ENCODE results near the gene CASR. TPM values are rescaled to one million over a fixed set of nuclear protein-coding genes. Genes with fewer than 3 reads are reported as not detected.

Gene CASR
- total RNA-seq, 2 experiments from 2014 or later, result 0.14 to 0.19 TPM

GRCh38 chr3:122299872-122300460 is 116.5 kb downstream of the CASR start:
- CTCF ChIA-PET, result interaction anchor here (0.6 to 2.0 kb wide), 14 partner anchors 13 to 753 kb away, joined by 3 to 12 read pairs (median 4); partner anchors contain the start of gene POLQ
- H3K27ac Mint-ChIP-seq, result no peak overlapping the region

GRCh38 chr3:122301063-122301462 is 117.6 kb downstream of the CASR start:
- H3K4me1 Mint-ChIP-seq (ENCODE audit: low read depth), result peaks cover 18% of the 10 kb centered on the region
- intact Hi-C loops (cut with micrococcal nuclease), result no loop called here
- H3K4me3 Mint-ChIP-seq, result no peak overlapping the region
- DNase-seq, result no peak
- no peaks in the 10 kb centered on the region for H3K27me3 Mint-ChIP-seq
- ChIA-PET POLR2A (no interaction called here), CTCF (interaction anchor here (0.6 to 0.9 kb wide), 3 partner anchors 12 to 1233 kb away, joined by 3 to 5 read pairs (median 3); no protein-coding TSS in a partner anchor)
- H3K27ac Mint-ChIP-seq, result no peak overlapping the region
- peaks cover 6% of the 10 kb centered on the region for H3K9me3 Mint-ChIP-seq
- no peaks in the 10 kb centered on the region for H3K36me3 Mint-ChIP-seq

More at GRCh38 chr3:122299872-122300460, 116.5 kb downstream of the CASR start:
- H3K27me3 Mint-ChIP-seq, result no peaks in the 10 kb centered on the region
- no peak for DNase-seq
- peaks cover 18% of the 10 kb centered on the region for H3K4me1 Mint-ChIP-seq (ENCODE audit: low read depth)
- POLR2A ChIA-PET, result interaction anchor here (0.6 to 1.6 kb wide), 2 partner anchors 8 to 199 kb away, joined by 5 to 6 read pairs; no protein-coding TSS in a partner anchor
- H3K36me3 Mint-ChIP-seq, result no peaks in the 10 kb centered on the region
- H3K9me3 Mint-ChIP-seq, result peaks cover 6% of the 10 kb centered on the region
- no peak overlapping the region for H3K4me3 Mint-ChIP-seq
- intact Hi-C loops (cut with micrococcal nuclease), result loop anchor here (1.0 to 5.0 kb wide), 5 partner anchors 41 to 754 kb away; no protein-coding TSS in a partner anchor

- H3K9me3 Mint-ChIP-seq, result no peaks in the 10 kb centered on the region
Measured at GRCh38 chr3:122305818-122306621, 122.6 kb downstream of the CASR start.

GRCh38 chr3:122306622-122306953 is 123.1 kb downstream of the CASR start:
- Mint-ChIP-seq H3K36me3 (no peaks in the 10 kb centered on the region), H3K9me3 (no peaks in the 10 kb centered on the region), H3K4me1 (ENCODE audit: low read depth) (no peaks in the 10 kb centered on the region), H3K27ac (no peak overlapping the region), H3K27me3 (no peaks in the 10 kb centered on the region), H3K4me3 (no peak overlapping the region)
- ChIA-PET POLR2A (no interaction called here), CTCF (interaction anchor here (0.9 to 2.3 kb wide), 3 partner anchors 43 to 205 kb away, joined by 3 to 12 read pairs (median 4); no protein-coding TSS in a partner anchor)
- no peak for DNase-seq
- intact Hi-C loops (cut with micrococcal nuclease), result loop anchor here (1.0 kb wide), 1 partner anchor 50 kb away; no protein-coding TSS in a partner anchor

More at GRCh38 chr3:122305818-122306621, 122.6 kb downstream of the CASR start:
- peak; percentile 20 for DNase-seq
- H3K4me1 Mint-ChIP-seq (ENCODE audit: low read depth), result no peaks in the 10 kb centered on the region
- POLR2A ChIA-PET, result no interaction called here
- H3K27me3 Mint-ChIP-seq, result no peaks in the 10 kb centered on the region
- no peak overlapping the region for H3K4me3 Mint-ChIP-seq
- intact Hi-C loops (cut with micrococcal nuclease), result loop anchor here (1.0 kb wide), 1 partner anchor 50 kb away; no protein-coding TSS in a partner anchor
- CTCF ChIA-PET, result interaction anchor here (0.9 to 2.3 kb wide), 3 partner anchors 43 to 204 kb away, joined by 3 to 12 read pairs (median 4); no protein-coding TSS in a partner anchor
- H3K27ac Mint-ChIP-seq, result no peak overlapping the region
- H3K36me3 Mint-ChIP-seq, result no peaks in the 10 kb centered on the region

- no peaks in the 10 kb centered on the region for H3K4me1 Mint-ChIP-seq (ENCODE audit: low read depth)
- no peaks in the 10 kb centered on the region for H3K36me3 Mint-ChIP-seq
- ChIA-PET CTCF (interaction anchor here (0.6 to 2.3 kb wide), 3 partner anchors 122 to 760 kb away, joined by 3 to 12 read pairs (median 4); no protein-coding TSS in a partner anchor), POLR2A (no interaction called here)
- DNase-seq, result no peak
- H3K27ac Mint-ChIP-seq, result no peak overlapping the region
- intact Hi-C loops (cut with micrococcal nuclease), result no loop called here
- H3K9me3 Mint-ChIP-seq, result no peaks in the 10 kb centered on the region
- no peaks in the 10 kb centered on the region for H3K27me3 Mint-ChIP-seq
- no peak overlapping the region for H3K4me3 Mint-ChIP-seq
Measured at GRCh38 chr3:122307094-122307687, 123.7 kb downstream of the CASR start.

GRCh38 chr3:122307976-122308375 is 124.5 kb downstream of the CASR start:
- no peak for DNase-seq
- Mint-ChIP-seq H3K9me3 (no peaks in the 10 kb centered on the region), H3K27ac (no peak overlapping the region), H3K27me3 (no peaks in the 10 kb centered on the region), H3K4me1 (ENCODE audit: low read depth) (peaks cover 4% of the 10 kb centered on the region), H3K36me3 (no peaks in the 10 kb centered on the region), H3K4me3 (no peak overlapping the region)
- CTCF ChIA-PET, result interaction anchor here (0.7 kb wide), 1 partner anchor 761 kb away, joined by 4 read pairs; no protein-coding TSS in a partner anchor
- POLR2A ChIA-PET, result no interaction called here
- intact Hi-C loops (cut with micrococcal nuclease), result no loop called here

GRCh38 chr3:122310361-122310760 is 126.9 kb downstream of the CASR start:
- Mint-ChIP-seq H3K36me3 (no peaks in the 10 kb centered on the region), H3K27me3 (no peaks in the 10 kb centered on the region), H3K9me3 (no peaks in the 10 kb centered on the region), H3K27ac (no peak overlapping the region), H3K4me3 (no peak overlapping the region), H3K4me1 (ENCODE audit: low read depth) (peaks cover 7% of the 10 kb centered on the region)
- ChIA-PET POLR2A (no interaction called here), CTCF (no interaction called here)
- no peak for DNase-seq
- intact Hi-C loops (cut with micrococcal nuclease), result no loop called here

DNA sequence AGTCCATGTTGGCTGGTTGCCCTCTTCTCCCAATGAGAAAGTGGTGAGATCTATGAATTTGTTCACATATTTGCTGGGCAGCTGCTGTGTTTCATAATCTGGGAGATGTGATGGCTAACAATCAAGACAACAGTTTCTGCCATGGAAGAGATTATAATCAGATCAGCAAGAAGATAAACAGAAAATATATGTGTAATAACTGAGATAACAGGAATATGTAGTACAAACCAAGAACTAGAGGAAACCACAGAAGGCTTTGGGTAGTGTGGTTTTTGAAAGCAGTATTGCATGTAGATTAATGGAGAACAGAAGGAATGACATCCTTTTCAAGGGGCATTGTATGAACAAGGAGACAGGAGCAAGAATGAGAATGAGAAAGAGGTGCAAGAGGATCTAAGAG is 129.4 kb downstream of the CASR start:
- intact Hi-C loops (cut with micrococcal nuclease), result no loop called here
- Mint-ChIP-seq H3K9me3 (no peaks in the 10 kb centered on the region), H3K36me3 (no peaks in the 10 kb centered on the region), H3K27ac (no peak overlapping the region), H3K4me1 (ENCODE audit: low read depth) (peaks cover 7% of the 10 kb centered on the region), H3K27me3 (no peaks in the 10 kb centered on the region), H3K4me3 (no peak overlapping the region)
- POLR2A ChIA-PET, result no interaction called here
- DNase-seq, result no peak
- CTCF ChIA-PET, result interaction anchor here (0.8 to 1.1 kb wide), 2 partner anchors 12 to 56 kb away, joined by 3 read pairs; no protein-coding TSS in a partner anchor

DNA sequence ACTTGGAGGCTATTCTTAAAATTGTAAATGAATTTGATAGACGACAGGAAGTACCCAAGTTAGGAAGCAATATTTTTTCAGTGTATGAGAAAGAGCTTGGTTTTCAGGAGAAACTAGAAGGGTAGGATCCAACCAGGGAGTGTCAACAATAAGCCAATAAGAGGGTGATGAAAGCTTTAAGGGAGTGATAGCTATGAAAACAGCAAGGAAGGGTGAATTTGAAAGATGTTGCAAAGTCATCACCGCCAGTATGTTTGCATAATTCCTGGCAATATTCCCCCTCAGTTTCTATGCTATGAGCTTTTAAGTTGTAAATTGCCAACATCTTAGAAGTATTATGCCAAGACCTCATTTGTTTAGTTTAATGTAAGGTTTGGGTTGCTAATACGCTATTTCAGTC is 129.8 kb downstream of the CASR start:
- Mint-ChIP-seq H3K4me1 (ENCODE audit: low read depth) (peaks cover 7% of the 10 kb centered on the region), H3K27ac (no peak overlapping the region), H3K27me3 (no peaks in the 10 kb centered on the region), H3K36me3 (no peaks in the 10 kb centered on the region), H3K9me3 (no peaks in the 10 kb centered on the region), H3K4me3 (no peak overlapping the region)
- ChIA-PET CTCF (interaction anchor here (0.8 to 1.1 kb wide), 2 partner anchors 13 to 56 kb away, joined by 3 read pairs; no protein-coding TSS in a partner anchor), POLR2A (no interaction called here)
- DNase-seq, result no peak
- intact Hi-C loops (cut with micrococcal nuclease), result no loop called here

- Mint-ChIP-seq H3K4me3 (no peak overlapping the region), H3K27me3 (no peaks in the 10 kb centered on the region), H3K4me1 (ENCODE audit: low read depth) (peaks cover 7% of the 10 kb centered on the region), H3K27ac (no peak overlapping the region), H3K36me3 (no peaks in the 10 kb centered on the region), H3K9me3 (peaks cover 5% of the 10 kb centered on the region)
- ChIA-PET POLR2A (no interaction called here), CTCF (interaction anchor here (0.9 kb wide), 1 partner anchor 124 kb away, joined by 3 read pairs; no protein-coding TSS in a partner anchor)
- intact Hi-C loops (cut with micrococcal nuclease), result no loop called here
- no peak for DNase-seq
Measured at GRCh38 chr3:122314228-122314876, 130.9 kb downstream of the CASR start.

GRCh38 chr3:122315619-122316018 is 132.2 kb downstream of the CASR start:
- intact Hi-C loops (cut with micrococcal nuclease), result no loop called here

More at GRCh38 chr3:122315619-122316018, 132.2 kb downstream of the CASR start:
- Mint-ChIP-seq H3K9me3 (peaks cover 8% of the 10 kb centered on the region), H3K4me3 (no peak overlapping the region), H3K36me3 (no peaks in the 10 kb centered on the region), H3K27me3 (no peaks in the 10 kb centered on the region), H3K4me1 (ENCODE audit: low read depth) (peaks cover 7% of the 10 kb centered on the region), H3K27ac (no peak overlapping the region)
- no peak for DNase-seq
- ChIA-PET POLR2A (no interaction called here), CTCF (no interaction called here)

Measured in activated CD4-positive, alpha-beta memory T cell treated with anti-CD3 and anti-CD28 coated beads for 36 hours (primary cell).